Ovary (tissue), 9 donors: Measurements from ENCODE around the gene TM7SF2. TPM values are rescaled to one million over a fixed set of nuclear protein-coding genes. Genes with fewer than 3 reads are reported as not detected.

Experiments used
- DNase-seq, 5 donors: peaks; one replicate each; pipeline ENCODE4 v3.0.0-alpha.2; 2019 to 2020
- H3K27ac ChIP-seq, 2 donors: fragments of 200-600 bp; one replicate each; pipeline versions ENCODE4 v1.5.1 to v1.8.0; 2019 to 2022
- H3K27me3 ChIP-seq: fragments of 200-600 bp; one replicate; pipeline ENCODE4 v1.8.0; 2022
- H3K36me3 ChIP-seq: fragments of 200-600 bp; sonication (generic); one replicate; pipeline ENCODE4 v1.5.1; 2019
- H3K4me1 ChIP-seq: one replicate; pipeline ENCODE4 v1.8.1; 2013; ENCODE audit warnings: mild to moderate bottlenecking, moderate library complexity; ENCODE audit not compliant: insufficient read depth
- H3K4me3 ChIP-seq: fragments of 200-600 bp; sonication (generic); one replicate; pipeline ENCODE4 v1.5.1; 2017
- H3K9me3 ChIP-seq, 2 donors: fragments of 200-600 bp in 1 of 2; sonication (generic) in 1 of 2; one replicate each; pipeline versions ENCODE4 v1.5.1 to v1.8.1; 2013 to 2019; ENCODE audit warnings: mild to moderate bottlenecking in 1 of 2, moderate library complexity in 1 of 2
- EP300 ChIP-seq: sonication (generic); formaldehyde crosslinking; IDR thresholded peaks from one replicate; pipeline ENCODE4 v1.6.1; 2017; ENCODE audit warnings: antibody characterized with exemption
- POLR2A ChIP-seq: fragments of 450-650 bp; IDR thresholded peaks from one replicate; pipeline ENCODE4 v1.6.1; 2017; ENCODE audit warnings: antibody characterized with exemption, mild to moderate bottlenecking, moderate library complexity
- WGBS, 3 donors: extraction: QIAGEN DNeasy Blood & Tissue Kit in 1 of 3; methylation state at CpG; one replicate each; pipeline versions ENCODE4 v1.1.5 to v1.1.7; 2013 to 2017; 5-methylcytosine and 5-hydroxymethylcytosine counted together
- intact Hi-C, 4 donors: fragments of 100-400 bp; cut with DNase I; formaldehyde crosslinking; loops; one replicate each; pipeline versions ENCODE4 v1.11.0 to v1.15.1; 2022 to 2023
- polyA plus RNA-seq, 2 donors: library from polyadenylated mRNA; stranded (reverse); fragments of 200-250 nt in 1 of 2; fragments of 350-450 nt in 1 of 2; fragmentation: Illumina TruSeq in 1 of 2; extraction: RNeasy Lipid Tissue Mini Kit (QIAGEN cat#74804) in 1 of 2; gene quantifications; one replicate each; pipeline ENCODE4 v1.2.3, GENCODE V29; 2013 to 2014
- total RNA-seq, 7 donors: library from RNA; depleted of rRNA in 2 of 7; stranded (reverse); fragments of >200 nt in 2 of 7; fragmentation: NEBNext Ultra II Directional in 3 of 7; extraction: Animal tissue kit (Norgen Biotek cat#: 25700) in 3 of 7; gene quantifications; one replicate each; pipeline versions ENCODE4 v1.1.0 to v1.2.4, GENCODE V29; 2016 to 2023
- TF ChIP-seq, protein P1 (sequence below), 3 donors: fragments of 450-650 bp in 2 of 3; fragments of 200-600 bp in 1 of 3; IDR thresholded peaks; one replicate each; pipeline versions ENCODE4 v1.5.1 to v1.8.0; 2016 to 2022; ENCODE audit warnings: antibody characterized with exemption in 3 of 3, mild to moderate bottlenecking in 1 of 3
- donor health status: DM: no; HTN: no; CAD: no; lungs with moderate emphysema.
- donor health status: DM: no; HTN: no; CAD: no.
- donor health status: Bipolar disorder and iron deficiency.
- donor health status: DM: yes; HTN: yes; CAD: no.
- donor health status: DM: no; HTN: no; CAD: no.
- donor health status: DM: yes; HTN: yes; CAD: no.

The TM7SF2 gene
- total and polyA plus RNA-seq, 9 donors: 30.0 to 170 (median 76.3) TPM

GRCh38 chr11:65072631-65072966 lies 39.1 kb upstream of the TM7SF2 start:
- 46 to 63% (median 46%) methylated on average over 1 of the region's 1 CpG for WGBS, 3 donors
- Histone ChIP-seq H3K27ac (no peak overlapping the region), H3K9me3 (no peaks in the 10 kb centered on the region), H3K4me3 (no peak overlapping the region), H3K4me1 (no peaks in the 10 kb centered on the region), H3K27me3 (no peaks in the 10 kb centered on the region), H3K36me3 (no peaks in the 10 kb centered on the region)
- TF ChIP-seq, protein P1, sequence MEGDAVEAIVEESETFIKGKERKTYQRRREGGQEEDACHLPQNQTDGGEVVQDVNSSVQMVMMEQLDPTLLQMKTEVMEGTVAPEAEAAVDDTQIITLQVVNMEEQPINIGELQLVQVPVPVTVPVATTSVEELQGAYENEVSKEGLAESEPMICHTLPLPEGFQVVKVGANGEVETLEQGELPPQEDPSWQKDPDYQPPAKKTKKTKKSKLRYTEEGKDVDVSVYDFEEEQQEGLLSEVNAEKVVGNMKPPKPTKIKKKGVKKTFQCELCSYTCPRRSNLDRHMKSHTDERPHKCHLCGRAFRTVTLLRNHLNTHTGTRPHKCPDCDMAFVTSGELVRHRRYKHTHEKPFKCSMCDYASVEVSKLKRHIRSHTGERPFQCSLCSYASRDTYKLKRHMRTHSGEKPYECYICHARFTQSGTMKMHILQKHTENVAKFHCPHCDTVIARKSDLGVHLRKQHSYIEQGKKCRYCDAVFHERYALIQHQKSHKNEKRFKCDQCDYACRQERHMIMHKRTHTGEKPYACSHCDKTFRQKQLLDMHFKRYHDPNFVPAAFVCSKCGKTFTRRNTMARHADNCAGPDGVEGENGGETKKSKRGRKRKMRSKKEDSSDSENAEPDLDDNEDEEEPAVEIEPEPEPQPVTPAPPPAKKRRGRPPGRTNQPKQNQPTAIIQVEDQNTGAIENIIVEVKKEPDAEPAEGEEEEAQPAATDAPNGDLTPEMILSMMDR (IDR thresholded peaks at IDR 0.05): no peak
- TF ChIP-seq EP300: no peak
- no peak for TF ChIP-seq POLR2A
- intact Hi-C loops: no loop called here
- DNase-seq: no peak

GRCh38 chr11:65077451-65077850 lies 34.2 kb upstream of the TM7SF2 start:
- H3K4me1 ChIP-seq: no peaks in the 10 kb centered on the region
- H3K4me3 ChIP-seq: no peak overlapping the region
- no peak overlapping the region for H3K27ac ChIP-seq
- 56 to 60% (median 59%) methylated on average over 4 of the region's 4 CpGs for WGBS, 3 donors
- H3K27me3 ChIP-seq: no peaks in the 10 kb centered on the region
- no peaks in the 10 kb centered on the region for H3K9me3 ChIP-seq
- DNase-seq: no peak
- no peaks in the 10 kb centered on the region for H3K36me3 ChIP-seq
- TF ChIP-seq POLR2A (no peak), EP300 (no peak)
- TF ChIP-seq, protein P1 (IDR thresholded peaks at IDR 0.05): no peak
- intact Hi-C loops: no loop called here

- DNase-seq: no peak
- TF ChIP-seq EP300 (no peak), POLR2A (no peak)
- TF ChIP-seq, protein P1 (IDR thresholded peaks at IDR 0.05): no peak
- Histone ChIP-seq H3K36me3 (no peaks in the 10 kb centered on the region), H3K4me3 (no peak overlapping the region), H3K27me3 (no peaks in the 10 kb centered on the region), H3K9me3 (no peaks in the 10 kb centered on the region), H3K4me1 (no peaks in the 10 kb centered on the region), H3K27ac (no peak overlapping the region)
- intact Hi-C loops: no loop called here
- WGBS, 3 donors: 67 to 71% (median 69%) methylated on average over 3 of the region's 3 CpGs
Measured at GRCh38 chr11:65078151-65078550, 33.5 kb upstream of the TM7SF2 start.

DNA sequence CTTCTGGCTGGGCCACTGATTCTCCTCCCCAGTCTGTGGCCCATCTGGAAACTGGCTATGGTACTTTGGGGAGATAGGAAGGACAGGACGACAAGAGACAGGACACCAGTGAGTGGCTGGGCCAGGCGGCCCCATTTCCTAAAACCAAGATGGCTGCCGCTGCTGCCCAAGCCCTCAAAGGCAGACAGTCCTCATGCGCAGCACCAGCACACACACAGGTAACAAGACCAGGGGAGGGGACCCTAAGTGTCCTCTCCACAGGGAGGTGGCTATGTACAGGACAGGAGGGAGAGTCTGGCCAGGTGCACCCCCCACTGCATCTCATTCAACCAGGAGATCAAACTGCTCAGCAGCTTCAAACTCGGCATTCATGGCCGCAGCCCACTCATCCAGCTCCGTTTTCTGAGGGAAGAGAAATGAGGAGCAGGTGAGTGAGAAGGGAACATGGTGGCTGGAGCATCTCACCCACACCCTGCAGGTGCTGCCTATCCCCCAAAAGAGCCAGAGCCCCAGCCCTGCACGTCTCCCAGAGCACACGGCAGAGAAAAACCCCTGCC lies 32.8 kb upstream of the TM7SF2 start:
- Histone ChIP-seq H3K36me3 (no peaks in the 10 kb centered on the region), H3K9me3 (no peaks in the 10 kb centered on the region), H3K27ac (no peak overlapping the region), H3K4me3 (no peak overlapping the region), H3K27me3 (no peaks in the 10 kb centered on the region), H3K4me1 (peaks cover 4% of the 10 kb centered on the region)
- DNase-seq: no peak
- intact Hi-C loops: no loop called here
- no peak for TF ChIP-seq EP300
- TF ChIP-seq, protein P1 (IDR thresholded peaks at IDR 0.05): no peak
- no peak for TF ChIP-seq POLR2A
- WGBS, 3 donors: 86 to 92% (median 87%) methylated on average over 9 of the region's 9 CpGs
